ENCODE data around the gene SCYL3. TPM values are rescaled to one million over a fixed set of nuclear protein-coding genes. Genes with fewer than 3 reads are reported as not detected.

The SCYL3 gene
- total RNA-seq, 4 donors from 2014 or later: 17.7 to 22.0 (median 20.4) TPM

DNA sequence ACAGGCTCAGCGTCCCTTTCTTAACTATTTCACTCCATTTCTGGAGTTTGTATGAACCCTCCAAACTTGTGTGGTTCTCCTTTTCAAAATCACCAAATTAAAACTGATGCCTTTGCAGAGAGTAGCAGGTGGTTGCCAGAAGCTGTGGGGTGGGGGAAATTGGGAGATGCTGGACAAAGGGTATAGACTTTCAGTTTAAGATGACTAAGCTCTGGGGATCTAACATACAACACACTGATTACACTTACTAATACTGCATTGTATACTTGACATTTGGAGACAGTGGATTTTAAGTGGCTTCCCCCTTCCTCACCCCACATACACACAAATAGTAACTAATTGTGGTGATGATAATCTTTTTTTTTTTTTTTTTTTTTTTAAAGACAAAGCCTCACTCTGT, 11.1 kb upstream of the SCYL3 start:
- Histone ChIP-seq H3K27ac (no peak overlapping the region), H3K27me3 (no peaks in the 10 kb centered on the region), H3K36me3 (no peaks in the 10 kb centered on the region), H3K9me3 (no peaks in the 10 kb centered on the region), H3K4me1 (no peaks in the 10 kb centered on the region), H3K4me3 (no peak overlapping the region)
- no peak for DNase-seq
- no peak for TF ChIP-seq POLR2A (IDR thresholded peaks at IDR 0.05)
- TF ChIP-seq, protein P1, sequence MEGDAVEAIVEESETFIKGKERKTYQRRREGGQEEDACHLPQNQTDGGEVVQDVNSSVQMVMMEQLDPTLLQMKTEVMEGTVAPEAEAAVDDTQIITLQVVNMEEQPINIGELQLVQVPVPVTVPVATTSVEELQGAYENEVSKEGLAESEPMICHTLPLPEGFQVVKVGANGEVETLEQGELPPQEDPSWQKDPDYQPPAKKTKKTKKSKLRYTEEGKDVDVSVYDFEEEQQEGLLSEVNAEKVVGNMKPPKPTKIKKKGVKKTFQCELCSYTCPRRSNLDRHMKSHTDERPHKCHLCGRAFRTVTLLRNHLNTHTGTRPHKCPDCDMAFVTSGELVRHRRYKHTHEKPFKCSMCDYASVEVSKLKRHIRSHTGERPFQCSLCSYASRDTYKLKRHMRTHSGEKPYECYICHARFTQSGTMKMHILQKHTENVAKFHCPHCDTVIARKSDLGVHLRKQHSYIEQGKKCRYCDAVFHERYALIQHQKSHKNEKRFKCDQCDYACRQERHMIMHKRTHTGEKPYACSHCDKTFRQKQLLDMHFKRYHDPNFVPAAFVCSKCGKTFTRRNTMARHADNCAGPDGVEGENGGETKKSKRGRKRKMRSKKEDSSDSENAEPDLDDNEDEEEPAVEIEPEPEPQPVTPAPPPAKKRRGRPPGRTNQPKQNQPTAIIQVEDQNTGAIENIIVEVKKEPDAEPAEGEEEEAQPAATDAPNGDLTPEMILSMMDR (IDR thresholded peaks at IDR 0.05): no peak

DNA sequence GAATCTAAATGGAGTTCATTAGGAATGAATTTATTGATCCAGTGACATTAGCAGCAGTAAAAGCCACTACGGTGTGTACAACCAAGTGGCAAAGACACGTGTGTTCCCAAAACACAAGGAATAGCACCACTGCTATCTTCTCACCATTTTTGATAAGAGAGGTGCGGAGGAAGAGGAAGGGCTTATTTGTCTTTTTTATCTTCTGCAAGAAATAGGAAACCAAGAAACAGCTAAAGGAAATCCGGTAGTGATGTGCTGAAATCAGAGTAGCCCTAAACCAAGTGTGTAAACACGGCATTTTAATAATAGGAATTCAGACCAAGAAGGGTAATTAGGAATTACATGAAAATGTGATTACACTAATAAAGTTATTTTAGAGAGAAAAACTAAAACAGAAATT, 9.1 kb upstream of the SCYL3 start:
- no peak for DNase-seq
- no peaks in the 10 kb centered on the region for H3K9me3 ChIP-seq
- H3K4me1 ChIP-seq: no peaks in the 10 kb centered on the region
- no peak overlapping the region for H3K27ac ChIP-seq
- H3K4me3 ChIP-seq: no peak overlapping the region
- H3K27me3 ChIP-seq: no peaks in the 10 kb centered on the region
- H3K36me3 ChIP-seq: no peaks in the 10 kb centered on the region
- TF ChIP-seq, protein P1 (IDR thresholded peaks at IDR 0.05): no peak
- no peak for TF ChIP-seq POLR2A (IDR thresholded peaks at IDR 0.05)

DNA sequence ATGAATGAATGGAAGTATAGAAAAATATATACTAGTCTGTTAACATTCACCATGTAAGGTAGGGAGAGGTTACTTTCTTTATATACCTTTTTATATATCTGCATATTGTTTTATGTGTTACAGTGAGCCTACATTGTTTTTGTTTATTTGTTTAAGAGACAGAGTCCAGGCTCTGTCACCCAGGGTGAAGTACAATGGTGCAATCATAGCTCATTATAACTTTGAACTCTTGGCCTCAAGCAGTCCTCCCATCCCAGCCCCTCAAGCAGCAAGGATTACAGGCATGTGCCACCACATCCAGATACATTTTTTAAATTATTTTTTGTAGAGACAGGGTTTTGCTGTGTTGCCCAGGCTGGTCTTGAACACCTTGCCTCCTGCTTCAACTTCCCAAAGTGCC, 7.4 kb upstream of the SCYL3 start:
- Histone ChIP-seq H3K36me3 (no peaks in the 10 kb centered on the region), H3K27me3 (no peaks in the 10 kb centered on the region), H3K4me3 (no peak overlapping the region), H3K4me1 (no peaks in the 10 kb centered on the region), H3K27ac (no peak overlapping the region), H3K9me3 (no peaks in the 10 kb centered on the region)
- TF ChIP-seq POLR2A (IDR thresholded peaks at IDR 0.05): no peak
- no peak for DNase-seq

DNA sequence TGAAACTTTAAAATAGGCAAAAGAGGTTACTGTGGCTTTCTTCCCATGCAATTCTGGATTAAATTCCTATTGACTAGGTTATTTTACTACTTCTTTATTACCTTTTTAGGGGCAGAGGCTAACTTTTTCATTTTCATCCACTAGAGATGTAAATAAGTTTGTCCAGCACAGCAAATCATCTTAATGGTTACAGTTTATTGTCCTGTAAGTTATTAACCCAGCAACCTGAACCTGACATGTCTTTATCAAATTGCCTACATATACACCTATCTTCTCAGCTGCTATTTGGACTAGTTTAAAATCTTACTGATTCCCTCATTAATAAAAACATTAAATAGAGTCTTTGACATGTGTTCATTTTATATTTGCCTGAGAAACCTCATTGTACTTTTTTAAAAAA, 6.9 kb upstream of the SCYL3 start:
- Histone ChIP-seq H3K27ac (no peak overlapping the region), H3K9me3 (no peaks in the 10 kb centered on the region), H3K4me1 (no peaks in the 10 kb centered on the region), H3K36me3 (no peaks in the 10 kb centered on the region), H3K27me3 (no peaks in the 10 kb centered on the region), H3K4me3 (no peak overlapping the region)
- no peak for TF ChIP-seq POLR2A (IDR thresholded peaks at IDR 0.05)
- TF ChIP-seq, protein P1 (IDR thresholded peaks at IDR 0.05): no peak
- no peak for DNase-seq

DNA sequence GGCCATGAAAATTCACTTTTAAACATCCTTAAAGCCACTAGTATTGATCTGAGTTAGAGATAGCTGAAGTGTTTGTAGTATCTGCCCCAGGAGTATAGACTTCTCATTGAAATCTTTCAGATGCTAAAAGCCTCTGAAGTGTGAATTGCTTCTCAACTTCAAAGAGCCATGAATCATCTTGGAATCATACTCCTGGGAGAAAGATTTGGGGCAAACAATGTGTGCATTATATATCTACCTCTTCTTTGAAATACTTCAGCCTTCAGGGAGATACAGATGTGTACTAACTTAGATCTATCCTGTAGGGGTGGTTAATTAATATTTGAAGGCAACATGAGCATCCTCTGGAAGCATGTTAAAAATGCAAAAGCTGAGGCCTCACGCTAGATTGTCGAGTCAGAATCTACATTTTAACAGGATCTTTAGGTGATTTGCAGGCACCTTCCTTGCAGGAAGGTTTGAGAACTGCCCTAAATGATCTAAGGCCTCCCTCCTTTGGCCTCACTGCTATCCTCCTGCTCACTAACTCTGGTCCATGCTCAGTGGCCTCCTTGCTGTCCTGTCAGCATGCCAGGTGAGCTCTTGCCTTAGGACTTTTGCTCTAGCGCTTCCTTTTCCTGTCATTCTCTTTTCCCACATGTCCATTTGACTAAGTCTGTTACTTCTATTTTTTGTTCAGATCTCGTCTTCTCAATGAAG, 6.0 kb upstream of the SCYL3 start:
- H3K4me3 ChIP-seq: no peak overlapping the region
- no peak overlapping the region for H3K27ac ChIP-seq
- H3K9me3 ChIP-seq: no peaks in the 10 kb centered on the region
- TF ChIP-seq, protein P1 (IDR thresholded peaks at IDR 0.05): no peak
- no peak for TF ChIP-seq POLR2A (IDR thresholded peaks at IDR 0.05)
- H3K27me3 ChIP-seq: no peaks in the 10 kb centered on the region
- H3K4me1 ChIP-seq: no peaks in the 10 kb centered on the region
- no peaks in the 10 kb centered on the region for H3K36me3 ChIP-seq
- DNase-seq: no peak

DNA sequence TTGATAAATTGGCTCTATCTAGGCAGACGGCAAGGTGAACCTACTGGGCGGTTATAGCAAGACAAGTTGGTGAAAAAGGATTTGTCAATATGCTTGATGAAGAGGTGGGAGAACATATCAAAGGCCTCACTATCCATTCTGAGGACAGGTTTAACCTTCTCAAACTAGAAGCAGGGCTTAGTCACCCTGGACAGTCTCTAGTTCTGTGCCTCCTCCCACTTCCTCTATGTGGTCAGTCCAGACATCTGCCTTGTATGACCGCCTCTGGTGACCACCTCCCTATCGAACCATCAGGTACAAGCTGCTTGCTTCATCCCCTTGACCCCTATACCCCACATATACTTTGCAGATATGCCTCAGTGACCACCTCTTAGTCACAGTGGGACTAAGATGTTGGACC, 2.3 kb upstream of the SCYL3 start:
- Histone ChIP-seq H3K4me3 (no peak overlapping the region), H3K27me3 (no peaks in the 10 kb centered on the region), H3K9me3 (no peaks in the 10 kb centered on the region), H3K4me1 (peaks cover 0 to 17% (median 4%) of the 10 kb centered on the region in 4 donors), H3K27ac (no peak overlapping the region), H3K36me3 (no peaks in the 10 kb centered on the region)
- TF ChIP-seq POLR2A (IDR thresholded peaks at IDR 0.05): no peak
- TF ChIP-seq, protein P1 (IDR thresholded peaks at IDR 0.05): no peak
- DNase-seq: no peak

Measured in Peyer's patch (tissue), 4 donors.